ENCODE measurements around the gene SPP2. TPM values are rescaled to one million over a fixed set of nuclear protein-coding genes. Genes with fewer than 3 reads are reported as not detected.

The SPP2 gene
- polyA plus RNA-seq, 1 donor: 0.06 TPM

DNA sequence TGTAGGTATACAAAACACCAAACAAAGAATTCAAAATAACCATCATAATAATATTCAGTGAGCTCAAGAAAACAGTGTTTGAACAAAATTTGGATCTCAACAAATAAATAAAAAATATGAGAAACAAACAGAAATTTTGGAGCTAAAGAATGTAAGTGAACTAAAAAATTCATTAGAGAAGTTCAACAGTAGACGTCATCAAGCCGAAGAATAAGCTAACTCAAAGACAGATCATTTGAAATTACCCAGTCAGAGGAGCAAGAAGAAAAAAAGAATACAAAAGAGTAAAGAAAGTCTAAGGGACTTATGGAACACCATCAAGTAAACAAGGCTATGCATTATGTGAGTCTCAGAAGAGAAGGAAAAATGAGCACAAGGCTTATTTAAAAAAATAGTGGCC, 16.6 kb upstream of the SPP2 start:
- no peaks in the 10 kb centered on the region for H3K36me3 ChIP-seq (ENCODE audit: control insufficient read depth, insufficient read depth, low read length)
- 91% methylated on average over 2 of the region's 2 CpGs for WGBS (ENCODE audit: insufficient coverage, low lambda C conversion rate)
- H3K4me1 ChIP-seq (ENCODE audit: control insufficient read depth, insufficient read depth, low read length): no peaks in the 10 kb centered on the region

DNA sequence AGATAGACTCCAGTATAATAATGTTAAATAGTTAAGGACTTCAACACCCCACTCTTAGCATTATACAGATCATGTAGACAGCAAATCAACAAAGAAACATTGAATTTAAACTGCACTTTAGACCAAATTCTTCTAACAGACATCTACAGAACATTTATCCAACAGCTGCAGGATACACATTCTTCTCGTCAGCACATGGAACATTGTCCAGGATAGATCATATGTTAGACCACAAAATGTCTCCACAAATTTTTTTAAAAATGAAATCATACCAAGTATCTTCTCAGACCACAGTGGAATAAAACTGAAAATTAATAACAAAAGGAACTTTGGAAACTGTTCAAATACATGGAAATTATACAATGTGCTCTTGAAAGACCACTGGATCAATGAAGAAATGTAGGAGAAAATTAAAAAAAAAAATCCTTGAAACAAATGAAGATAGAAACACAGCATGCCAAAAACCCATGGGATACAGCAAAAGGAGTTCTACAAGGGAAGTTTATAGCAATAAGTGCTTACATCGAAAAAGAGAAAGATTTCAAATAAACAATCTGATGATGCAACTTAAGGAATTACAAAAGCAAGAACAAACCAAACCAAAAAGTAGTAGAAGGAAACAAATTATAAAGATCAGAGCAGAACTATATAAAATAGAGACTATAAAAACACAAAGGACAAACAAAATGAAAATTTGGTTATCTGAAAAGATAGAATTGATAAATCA, 12.3 kb upstream of the SPP2 start:
- no peaks in the 10 kb centered on the region for H3K4me1 ChIP-seq (ENCODE audit: control insufficient read depth, insufficient read depth, low read length)
- 88% methylated on average over 1 of the region's 2 CpGs for WGBS (ENCODE audit: insufficient coverage, low lambda C conversion rate)
- no peak overlapping the region for H3K4me3 ChIP-seq (ENCODE audit: low read length)
- no peak for DNase-seq
- H3K27ac ChIP-seq (ENCODE audit: low read length): no peak overlapping the region
- H3K36me3 ChIP-seq (ENCODE audit: control insufficient read depth, insufficient read depth, low read length): no peaks in the 10 kb centered on the region
- H3K9me3 ChIP-seq (ENCODE audit: control insufficient read depth, low read depth, low read length): peaks cover 9% of the 10 kb centered on the region
- H3K27me3 ChIP-seq (ENCODE audit: control insufficient read depth, insufficient read depth, low read length): no peaks in the 10 kb centered on the region

More for the DNA sequence above, 16.6 kb upstream of the SPP2 start:
- no peak for DNase-seq
- Histone ChIP-seq H3K9me3 (ENCODE audit: control insufficient read depth, low read depth, low read length) (peaks cover 9% of the 10 kb centered on the region), H3K4me3 (ENCODE audit: low read length) (no peak overlapping the region), H3K27ac (ENCODE audit: low read length) (no peak overlapping the region), H3K27me3 (ENCODE audit: control insufficient read depth, insufficient read depth, low read length) (no peaks in the 10 kb centered on the region)

DNA sequence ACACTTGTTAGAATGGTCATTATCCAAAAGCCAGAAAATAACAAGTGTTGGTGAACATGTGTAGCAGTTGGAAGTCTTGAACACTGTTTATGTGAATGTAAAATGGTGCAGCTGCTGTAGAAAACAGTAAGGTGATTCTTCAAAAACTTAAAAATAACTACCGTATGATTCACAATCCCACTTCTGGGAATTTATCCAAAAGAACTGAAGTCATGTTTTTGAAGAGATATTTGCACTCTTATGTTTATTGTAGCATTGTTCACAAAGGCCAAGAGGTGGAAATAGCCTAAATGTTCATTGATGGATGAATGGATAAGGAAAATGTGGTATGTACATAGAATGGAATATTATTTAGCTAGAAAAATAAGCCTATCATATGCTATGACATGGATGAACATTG, 6.3 kb upstream of the SPP2 start:
- no peak overlapping the region for H3K27ac ChIP-seq (ENCODE audit: low read length)
- WGBS (ENCODE audit: insufficient coverage, low lambda C conversion rate): 80% methylated on average over 1 of the region's 1 CpG

GRCh38 chr2:234046521-234046920, 4.0 kb upstream of the SPP2 start:
- Histone ChIP-seq H3K9me3 (ENCODE audit: control insufficient read depth, low read depth, low read length) (no peaks in the 10 kb centered on the region), H3K27me3 (ENCODE audit: control insufficient read depth, insufficient read depth, low read length) (peaks cover 7% of the 10 kb centered on the region), H3K4me1 (ENCODE audit: control insufficient read depth, insufficient read depth, low read length) (no peaks in the 10 kb centered on the region), H3K4me3 (ENCODE audit: low read length) (no peak overlapping the region), H3K27ac (ENCODE audit: low read length) (no peak overlapping the region), H3K36me3 (ENCODE audit: control insufficient read depth, insufficient read depth, low read length) (no peaks in the 10 kb centered on the region)
- no CpG with 5 or more reads among the region's 3 CpGs for WGBS (ENCODE audit: insufficient coverage, low lambda C conversion rate)
- DNase-seq: no peak

More for the DNA sequence above, 6.3 kb upstream of the SPP2 start:
- Histone ChIP-seq H3K9me3 (ENCODE audit: control insufficient read depth, low read depth, low read length) (no peaks in the 10 kb centered on the region), H3K27me3 (ENCODE audit: control insufficient read depth, insufficient read depth, low read length) (peaks cover 4% of the 10 kb centered on the region), H3K4me1 (ENCODE audit: control insufficient read depth, insufficient read depth, low read length) (no peaks in the 10 kb centered on the region), H3K4me3 (ENCODE audit: low read length) (no peak overlapping the region), H3K36me3 (ENCODE audit: control insufficient read depth, insufficient read depth, low read length) (no peaks in the 10 kb centered on the region)
- no peak for DNase-seq

DNA sequence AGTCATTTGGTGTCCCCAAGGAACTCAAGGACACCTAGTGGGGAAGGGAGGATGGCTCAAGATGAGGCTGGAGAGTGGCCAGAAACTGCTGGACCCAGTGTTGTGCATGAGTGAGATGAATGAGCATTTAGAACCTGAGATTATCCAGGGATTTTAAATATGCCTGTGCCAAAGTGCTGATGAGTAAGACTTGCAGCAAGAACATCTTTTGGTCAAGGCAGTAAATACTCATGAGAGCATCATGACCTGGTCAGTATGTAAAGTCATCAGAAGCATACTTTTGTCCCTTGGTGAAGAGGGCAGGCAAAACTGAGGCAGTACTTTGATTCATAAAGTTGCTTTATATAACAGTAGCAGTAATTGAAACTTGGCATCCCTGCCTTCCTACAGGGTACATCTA, 3.1 kb upstream of the SPP2 start:
- H3K4me3 ChIP-seq (ENCODE audit: low read length): no peak overlapping the region
- H3K36me3 ChIP-seq (ENCODE audit: control insufficient read depth, insufficient read depth, low read length): no peaks in the 10 kb centered on the region
- peaks cover 7% of the 10 kb centered on the region for H3K27me3 ChIP-seq (ENCODE audit: control insufficient read depth, insufficient read depth, low read length)
- no peaks in the 10 kb centered on the region for H3K4me1 ChIP-seq (ENCODE audit: control insufficient read depth, insufficient read depth, low read length)
- no peaks in the 10 kb centered on the region for H3K9me3 ChIP-seq (ENCODE audit: control insufficient read depth, low read depth, low read length)
- H3K27ac ChIP-seq (ENCODE audit: low read length): no peak overlapping the region
- DNase-seq: no peak

GRCh38 chr2:234048049-234048448, 2.5 kb upstream of the SPP2 start:
- no peak overlapping the region for H3K27ac ChIP-seq (ENCODE audit: low read length)
- DNase-seq: no peak
- H3K36me3 ChIP-seq (ENCODE audit: control insufficient read depth, insufficient read depth, low read length): no peaks in the 10 kb centered on the region
- no CpG with 5 or more reads among the region's 4 CpGs for WGBS (ENCODE audit: insufficient coverage, low lambda C conversion rate)
- no peaks in the 10 kb centered on the region for H3K9me3 ChIP-seq (ENCODE audit: control insufficient read depth, low read depth, low read length)
- no peaks in the 10 kb centered on the region for H3K4me1 ChIP-seq (ENCODE audit: control insufficient read depth, insufficient read depth, low read length)
- H3K4me3 ChIP-seq (ENCODE audit: low read length): no peak overlapping the region
- H3K27me3 ChIP-seq (ENCODE audit: control insufficient read depth, insufficient read depth, low read length): peaks cover 7% of the 10 kb centered on the region

GRCh38 chr2:234051374-234052070, 1.0 kb downstream of the SPP2 start:
- Histone ChIP-seq H3K4me1 (ENCODE audit: control insufficient read depth, insufficient read depth, low read length) (no peaks in the 10 kb centered on the region), H3K27me3 (ENCODE audit: control insufficient read depth, insufficient read depth, low read length) (peaks cover 6% of the 10 kb centered on the region), H3K4me3 (ENCODE audit: low read length) (no peak overlapping the region), H3K36me3 (ENCODE audit: control insufficient read depth, insufficient read depth, low read length) (no peaks in the 10 kb centered on the region), H3K9me3 (ENCODE audit: control insufficient read depth, low read depth, low read length) (no peaks in the 10 kb centered on the region), H3K27ac (ENCODE audit: low read length) (no peak overlapping the region)
- WGBS (ENCODE audit: insufficient coverage, low lambda C conversion rate): 96% methylated on average over 3 of the region's 4 CpGs
- DNase-seq: no peak

- Histone ChIP-seq H3K27me3 (ENCODE audit: control insufficient read depth, insufficient read depth, low read length) (peaks cover 10% of the 10 kb centered on the region), H3K4me3 (ENCODE audit: low read length) (no peak overlapping the region), H3K4me1 (ENCODE audit: control insufficient read depth, insufficient read depth, low read length) (no peaks in the 10 kb centered on the region), H3K27ac (ENCODE audit: low read length) (no peak overlapping the region), H3K9me3 (ENCODE audit: control insufficient read depth, low read depth, low read length) (no peaks in the 10 kb centered on the region), H3K36me3 (ENCODE audit: control insufficient read depth, insufficient read depth, low read length) (no peaks in the 10 kb centered on the region)
- WGBS (ENCODE audit: insufficient coverage, low lambda C conversion rate): 100% methylated on average over 1 of the region's 4 CpGs
- no peak for DNase-seq
Measured at GRCh38 chr2:234058881-234059280, 8.4 kb downstream of the SPP2 start.

GRCh38 chr2:234060236-234060635, 9.7 kb downstream of the SPP2 start:
- Histone ChIP-seq H3K27ac (ENCODE audit: low read length) (no peak overlapping the region), H3K27me3 (ENCODE audit: control insufficient read depth, insufficient read depth, low read length) (peaks cover 8% of the 10 kb centered on the region), H3K36me3 (ENCODE audit: control insufficient read depth, insufficient read depth, low read length) (no peaks in the 10 kb centered on the region), H3K4me3 (ENCODE audit: low read length) (no peak overlapping the region), H3K4me1 (ENCODE audit: control insufficient read depth, insufficient read depth, low read length) (no peaks in the 10 kb centered on the region), H3K9me3 (ENCODE audit: control insufficient read depth, low read depth, low read length) (no peaks in the 10 kb centered on the region)
- 67% methylated on average over 1 of the region's 8 CpGs for WGBS (ENCODE audit: insufficient coverage, low lambda C conversion rate)
- DNase-seq: no peak

- Histone ChIP-seq H3K4me3 (ENCODE audit: low read length) (no peak overlapping the region), H3K9me3 (ENCODE audit: control insufficient read depth, low read depth, low read length) (no peaks in the 10 kb centered on the region), H3K4me1 (ENCODE audit: control insufficient read depth, insufficient read depth, low read length) (no peaks in the 10 kb centered on the region), H3K27me3 (ENCODE audit: control insufficient read depth, insufficient read depth, low read length) (peaks cover 8% of the 10 kb centered on the region), H3K36me3 (ENCODE audit: control insufficient read depth, insufficient read depth, low read length) (no peaks in the 10 kb centered on the region), H3K27ac (ENCODE audit: low read length) (no peak overlapping the region)
- no peak for DNase-seq
- 100% methylated on average over 1 of the region's 6 CpGs for WGBS (ENCODE audit: insufficient coverage, low lambda C conversion rate)
Measured at GRCh38 chr2:234061624-234062257, 11.2 kb downstream of the SPP2 start.

All from large intestine (tissue), 3 donors.